Endothelial cell of umbilical vein (primary cell): ENCODE data around the gene RASL10A. TPM values are rescaled to one million over a fixed set of nuclear protein-coding genes. Genes with fewer than 3 reads are reported as not detected.

ENCODE experiments used
- BruUV-seq: library from RNA; stranded (reverse); fragments of 400-500 nt; replicated peaks from 2 replicates; lab custom pipeline; 2021; lab: Mats Ljungman, UMichigan
- CTCF ChIA-PET: fragments of 300-600, 350-600 bp; sonication (Branson Sonifier 250); formaldehyde crosslinking; loops from one replicate; lab custom pipeline; 2021; ENCODE audit warnings: antibody characterized with exemption, inconsistent platforms; lab: Charles Lee
- POLR2A ChIA-PET: fragments of 300-600, 350-600 bp; sonication (Branson Sonifier 250); formaldehyde crosslinking; loops from one replicate; lab custom pipeline; 2021; ENCODE audit warnings: antibody characterized with exemption, inconsistent platforms; lab: Charles Lee
- DNase-seq: peaks from one replicate; pipeline ENCODE4 v3.0.0-alpha.2; 2011; ENCODE audit warnings: low read depth, low spot score
- FAIRE-seq: peaks from 2 replicates; lab custom pipeline; 2011; peaks lifted over from hg19 to GRCh38; lab: Jason Lieb, UNC
- H2AFZ ChIP-seq: 2 replicates; pipeline ENCODE4 v1.6.0; 2012; ENCODE audit warnings: low read depth, low read length, control low read depth, inconsistent platforms
- H3K27ac ChIP-seq: 2 replicates; pipeline ENCODE4 v1.5.1; 2011; ENCODE audit warnings: low read depth, mild to moderate bottlenecking, control low read depth, low read length, moderate library complexity; ENCODE audit not compliant: insufficient read depth
- H3K27me3 ChIP-seq, 2 experiments: 2 replicates each; pipeline versions ENCODE4 v1.6.0 to v1.6.1; 2011; ENCODE audit warnings: low read length in 2 of 2, mixed read lengths in 1 of 2; ENCODE audit not compliant: control insufficient read depth in 2 of 2, insufficient read depth in 2 of 2
- H3K36me3 ChIP-seq, 2 experiments: 2 replicates in 1 of 2; 3 replicates in 1 of 2; pipeline ENCODE4 v1.5.1; 2011; ENCODE audit warnings: low read length in 2 of 2, mild to moderate bottlenecking in 1 of 2, moderate library complexity in 1 of 2; ENCODE audit not compliant: control insufficient read depth in 2 of 2, insufficient read depth in 2 of 2; ENCODE audit errors: extremely low read depth in 1 of 2
- H3K4me1 ChIP-seq: 3 replicates; pipeline ENCODE4 v1.5.1; 2011; ENCODE audit warnings: mild to moderate bottlenecking, low read length; ENCODE audit not compliant: control insufficient read depth, insufficient read depth; ENCODE audit errors: extremely low read depth
- H3K4me2 ChIP-seq: 2 replicates; pipeline ENCODE4 v1.6.1; 2011; ENCODE audit warnings: low read length, control low read depth, mixed read lengths; ENCODE audit not compliant: insufficient read depth
- H3K4me3 ChIP-seq, 3 experiments: fragments of 200-600 bp in 1 of 3; sonication (generic), shearing (Covaris generic) in 1 of 3; replicated peaks in 1 of 3; 2 replicates each; pipeline ENCODE4 v1.5.1; 2011 to 2016; ENCODE audit warnings: control low read depth in 3 of 3, low read length in 3 of 3, mild to moderate bottlenecking in 2 of 3, inconsistent platforms in 1 of 3, low read depth in 1 of 3, moderate library complexity in 1 of 3; ENCODE audit not compliant: insufficient read depth in 1 of 3
- H3K79me2 ChIP-seq: 2 replicates; pipeline ENCODE4 v1.6.0; 2012; ENCODE audit warnings: low read length, inconsistent platforms; ENCODE audit not compliant: control insufficient read depth, insufficient read depth
- H3K9ac ChIP-seq: replicated peaks from 2 replicates; pipeline ENCODE3; 2011; ENCODE audit warnings: low read length, control low read depth; ENCODE audit not compliant: insufficient read depth; ENCODE audit errors: extremely low read depth
- H3K9me1 ChIP-seq: replicated peaks from 3 replicates; pipeline ENCODE4 v1.6.0; 2011; ENCODE audit warnings: mild to moderate bottlenecking, low read length; ENCODE audit not compliant: control insufficient read depth, insufficient read depth; ENCODE audit errors: extremely low read depth
- H3K9me3 ChIP-seq: replicated peaks from 2 replicates; pipeline ENCODE4 v1.5.1; 2012; ENCODE audit warnings: low read length, inconsistent platforms; ENCODE audit not compliant: control insufficient read depth, insufficient read depth
- H4K20me1 ChIP-seq: replicated peaks from 2 replicates; pipeline ENCODE3; 2011; ENCODE audit warnings: mild to moderate bottlenecking, low read length; ENCODE audit not compliant: control insufficient read depth, insufficient read depth; ENCODE audit errors: extremely low read depth
- EZH2 ChIP-seq: IDR thresholded peaks from 2 replicates; pipeline ENCODE4 v1.6.1; 2012; ENCODE audit warnings: borderline replicate concordance, low read depth, mild to moderate bottlenecking, moderate library complexity, low read length, inconsistent platforms; ENCODE audit not compliant: severe bottlenecking
- GATA2 ChIP-seq: IDR thresholded peaks from 2 replicates; pipeline ENCODE4 v1.7.0; 2011; ENCODE audit warnings: low read depth, mild to moderate bottlenecking, moderate library complexity, mixed read lengths, low read length; ENCODE audit not compliant: insufficient read length, insufficient read depth
- dilution Hi-C: fragments of 300-500 bp; cut with MboI; formaldehyde crosslinking; loops from one replicate; pipeline ENCODE4 v1.15.0; 2019; ENCODE audit warnings: low sequenced_read_pairs; ENCODE audit not compliant: extremely low pct_ligation_motif_present
- intact Hi-C: fragments of 100-400 bp; cut with micrococcal nuclease; formaldehyde crosslinking; loops from one replicate; pipeline ENCODE4 v1.10.0; 2022
- polyA plus RNA-seq, 4 experiments: library from polyadenylated mRNA; depleted of rRNA in 3 of 4; stranded (reverse) in 3 of 4; unstranded in 1 of 4; fragments of >200 nt; gene quantifications; 2 replicates each; pipeline versions ENCODE4 v1.2.1 to v1.2.3, GENCODE V29; 2011 to 2012; ENCODE audit warnings: missing spikeins in 1 of 4
- total RNA-seq: library from RNA; stranded (reverse); gene quantifications from 2 replicates; pipeline ENCODE4 v1.2.3, GENCODE V29; 2021

RASL10A gene
- total and polyA plus RNA-seq, 2 donors (not counting 3 experiments of a cell fraction or from before 2014, with no cell fraction given): 1.1 to 1.9 TPM

DNA sequence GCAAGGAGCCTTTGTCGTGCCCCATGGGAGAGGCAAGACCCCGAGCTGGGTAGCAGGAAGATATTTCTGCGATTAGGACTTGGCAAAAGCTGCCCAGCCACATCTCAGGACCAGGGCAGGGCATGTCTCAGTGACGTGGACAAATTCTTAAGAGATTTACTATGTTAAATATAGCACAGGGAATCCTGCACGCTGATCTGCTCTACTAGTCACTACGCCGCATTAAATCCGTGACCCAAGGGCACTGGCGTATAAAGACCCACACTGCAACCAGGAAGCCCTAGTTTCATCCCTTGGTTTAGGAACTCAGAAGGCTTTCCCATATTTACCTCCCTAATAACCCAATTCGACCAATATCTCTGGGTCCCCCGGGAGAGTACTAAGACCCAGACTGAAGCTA lies 37.8 kb upstream of the RASL10A start:
- H3K4me1 ChIP-seq: no peaks in the 10 kb centered on the region
- POLR2A ChIA-PET: no interaction called here
- FAIRE-seq: no peak

DNA sequence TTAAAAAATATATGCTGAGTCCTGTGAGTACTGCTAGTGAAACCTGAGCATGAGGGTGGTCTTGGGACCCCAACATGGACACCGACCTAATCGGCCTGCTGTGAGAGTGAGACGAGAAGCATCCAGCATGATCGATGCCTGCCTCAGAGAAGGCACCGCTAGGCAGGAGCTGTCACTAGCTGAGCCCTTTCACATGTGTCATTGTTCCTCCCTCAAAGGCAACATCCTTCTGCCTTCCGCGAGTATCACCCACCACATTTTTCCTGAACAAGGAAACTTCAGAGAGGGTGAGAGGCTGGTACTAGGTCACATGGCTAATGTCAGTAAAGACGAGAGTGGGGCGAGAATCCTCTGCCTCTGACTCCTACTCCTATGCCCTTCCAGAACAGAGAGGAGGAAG lies 37.3 kb upstream of the RASL10A start:
- Histone ChIP-seq H3K79me2 (no peaks in the 10 kb centered on the region), H3K9me1 (no peaks in the 10 kb centered on the region), H3K36me3 (peaks cover 21 to 75% of the 10 kb centered on the region in 2 experiments), H2AFZ (no peak overlapping the region), H3K27me3 (no peaks in the 10 kb centered on the region), H4K20me1 (no peaks in the 10 kb centered on the region), H3K4me3 (no peak overlapping the region), H3K9me3 (no peaks in the 10 kb centered on the region), H3K9ac (no peak overlapping the region), H3K27ac (no peak overlapping the region), H3K4me2 (no peak overlapping the region), H3K4me1 (no peaks in the 10 kb centered on the region)
- FAIRE-seq (no peak), DNase-seq (no peak)
- dilution Hi-C loops (no loop called here), intact Hi-C loops (no loop called here)
- no peak for TF ChIP-seq EZH2
- POLR2A ChIA-PET: no interaction called here
- CTCF ChIA-PET: no interaction called here
- no TSS peak for BruUV-seq

More for the DNA sequence above, 37.8 kb upstream of the RASL10A start:
- Histone ChIP-seq H4K20me1 (no peaks in the 10 kb centered on the region), H3K9me3 (no peaks in the 10 kb centered on the region), H2AFZ (no peak overlapping the region), H3K4me2 (no peak overlapping the region), H3K27me3 (no peaks in the 10 kb centered on the region), H3K9ac (no peak overlapping the region), H3K36me3 (peaks cover 22 to 75% of the 10 kb centered on the region in 2 experiments), H3K4me3 (no peak overlapping the region), H3K27ac (no peak overlapping the region), H3K9me1 (no peaks in the 10 kb centered on the region), H3K79me2 (no peaks in the 10 kb centered on the region)
- DNase-seq: no peak
- BruUV-seq: no TSS peak
- dilution Hi-C loops (no loop called here), intact Hi-C loops (no loop called here)
- CTCF ChIA-PET: no interaction called here
- no peak for TF ChIP-seq EZH2
- TF ChIP-seq GATA2: no peak
